ENCODE measurements around the gene TFB1M.
"Not testable (repeated sequence)": the region's sequence is repeated elsewhere in the genome, so short reads cannot be mapped to it uniquely, and the experiment has no call there.

TFB1M gene

GRCh38 chr6:155340464-155341129, 26.3 kb upstream of the TFB1M start:
- no peak for TF ChIP-seq CTCF (conservative IDR thresholded peaks at IDR 0.05; ENCODE audit: low read depth)
- ChIA-PET POLR2A (ENCODE audit: low non-redundant PET) (no interaction called here), CTCF (no interaction called here)
- no peak for DNase-seq (ENCODE audit: low spot score)
- no peak overlapping the region for H3K27ac ChIP-seq

GRCh38 chr6:155339929-155340328, 25.6 kb upstream of the TFB1M start:
- H3K27ac ChIP-seq; CTCF ChIA-PET; DNase-seq (ENCODE audit: low spot score); POLR2A ChIA-PET (ENCODE audit: low non-redundant PET): not testable (repeated sequence)

- H3K27ac ChIP-seq; CTCF ChIA-PET; DNase-seq (ENCODE audit: low spot score); POLR2A ChIA-PET (ENCODE audit: low non-redundant PET): not testable (repeated sequence)
Observed at GRCh38 chr6:155338237-155338636, 24.0 kb upstream of the TFB1M start.

- ChIA-PET POLR2A (ENCODE audit: low non-redundant PET) (no interaction called here), CTCF (no interaction called here)
- TF ChIP-seq CTCF (conservative IDR thresholded peaks at IDR 0.05; ENCODE audit: low read depth): no peak
- no peak overlapping the region for H3K27ac ChIP-seq
- no peak for DNase-seq (ENCODE audit: low spot score)
Observed at GRCh38 chr6:155335265-155335664, 21.0 kb upstream of the TFB1M start.

GRCh38 chr6:155334073-155334472, 19.8 kb upstream of the TFB1M start:
- POLR2A ChIA-PET (ENCODE audit: low non-redundant PET); H3K27ac ChIP-seq: not testable (repeated sequence)
- CTCF ChIA-PET: interaction anchor here (0.6 kb wide), 1 partner anchor 1702 kb away, joined by 3 read pairs; no protein-coding TSS in a partner anchor

GRCh38 chr6:155333414-155333813, 19.1 kb upstream of the TFB1M start:
- CTCF ChIA-PET: no interaction called here
- POLR2A ChIA-PET (ENCODE audit: low non-redundant PET): no interaction called here

More at GRCh38 chr6:155334073-155334472, 19.8 kb upstream of the TFB1M start:
- DNase-seq (ENCODE audit: low spot score): not testable (repeated sequence)

GRCh38 chr6:155330922-155331321, 16.6 kb upstream of the TFB1M start:
- ChIA-PET CTCF (interaction anchor here (0.5 kb wide), 1 partner anchor 75 kb away, joined by 3 read pairs; no protein-coding TSS in a partner anchor), POLR2A (ENCODE audit: low non-redundant PET) (no interaction called here)
- no peak overlapping the region for H3K27ac ChIP-seq
- TF ChIP-seq CTCF (conservative IDR thresholded peaks at IDR 0.05; ENCODE audit: low read depth): no peak
- no peak for DNase-seq (ENCODE audit: low spot score)

More at GRCh38 chr6:155333414-155333813, 19.1 kb upstream of the TFB1M start:
- TF ChIP-seq CTCF (conservative IDR thresholded peaks at IDR 0.05; ENCODE audit: low read depth): no peak
- H3K27ac ChIP-seq: no peak overlapping the region
- DNase-seq (ENCODE audit: low spot score): no peak

- no peak overlapping the region for H3K27ac ChIP-seq
- POLR2A ChIA-PET (ENCODE audit: low non-redundant PET): no interaction called here
- no peak for DNase-seq (ENCODE audit: low spot score)
- CTCF ChIA-PET: interaction anchor here (0.5 to 0.6 kb wide), 2 partner anchors 75 to 1572 kb away, joined by 3 read pairs; no protein-coding TSS in a partner anchor
- no peak for TF ChIP-seq CTCF (conservative IDR thresholded peaks at IDR 0.05; ENCODE audit: low read depth)
Observed at GRCh38 chr6:155330133-155330734, 15.9 kb upstream of the TFB1M start.

Data from RWPE1 (cell line).